Measurements from ENCODE around the gene LCE5A.
A peak's percentile ranks its signal among the peaks of the same experiment; 100 is the strongest.
"Not testable (repeated sequence)": the region's sequence is repeated elsewhere in the genome, so short reads cannot be mapped to it uniquely, and the experiment has no call there.

LCE5A gene

DNA sequence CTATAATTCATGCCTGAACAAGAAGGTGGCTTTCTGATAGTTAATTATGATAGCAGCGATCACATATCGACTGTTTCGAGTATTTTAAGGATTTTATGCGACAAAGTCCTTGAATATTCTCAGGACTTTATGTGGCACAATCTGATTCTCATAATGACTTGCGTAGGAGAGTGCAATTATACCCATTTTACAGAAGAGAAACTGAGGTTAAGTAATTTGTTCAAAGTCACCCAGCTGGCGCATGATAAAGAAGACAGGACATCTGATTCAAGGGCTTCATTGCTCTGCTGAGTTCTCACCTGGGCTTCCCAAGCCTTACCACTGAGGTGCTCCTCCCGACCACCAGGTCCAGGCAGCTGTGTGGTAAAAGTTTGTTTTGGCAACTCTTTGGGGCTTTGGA is 5.5 kb downstream of the LCE5A start:
- no peak for DNase-seq (ENCODE audit: low read depth, low spot score)

DNA sequence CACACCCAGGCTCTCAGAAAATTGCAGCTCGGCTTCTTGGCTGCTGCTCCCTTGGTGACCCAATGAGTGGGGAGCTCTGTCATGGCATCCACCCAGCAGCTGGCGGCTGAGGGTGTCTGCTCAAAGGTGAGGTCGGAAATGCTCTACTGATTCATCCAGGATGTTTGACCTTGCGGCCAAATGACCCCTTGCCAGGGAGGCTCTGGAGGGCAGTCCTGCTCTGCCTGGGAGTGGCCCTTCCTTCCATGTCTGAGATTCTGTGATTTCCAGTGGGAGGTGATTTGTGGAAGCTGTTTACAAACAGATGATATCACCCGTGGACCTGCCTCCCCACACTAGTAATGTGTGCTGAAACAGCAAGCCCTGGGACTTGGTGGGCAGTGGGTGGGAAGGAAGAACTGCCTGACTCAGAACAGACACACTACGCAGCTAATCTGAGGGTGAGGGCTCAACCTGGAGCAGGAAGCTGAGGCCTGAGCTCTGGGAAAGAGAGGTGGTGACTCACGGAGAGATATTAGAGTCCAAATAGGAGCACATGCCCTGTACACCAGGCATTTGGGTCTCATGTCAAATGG is 6.7 kb downstream of the LCE5A start:
- DNase-seq (ENCODE audit: low read depth, low spot score) = no peak

DNA sequence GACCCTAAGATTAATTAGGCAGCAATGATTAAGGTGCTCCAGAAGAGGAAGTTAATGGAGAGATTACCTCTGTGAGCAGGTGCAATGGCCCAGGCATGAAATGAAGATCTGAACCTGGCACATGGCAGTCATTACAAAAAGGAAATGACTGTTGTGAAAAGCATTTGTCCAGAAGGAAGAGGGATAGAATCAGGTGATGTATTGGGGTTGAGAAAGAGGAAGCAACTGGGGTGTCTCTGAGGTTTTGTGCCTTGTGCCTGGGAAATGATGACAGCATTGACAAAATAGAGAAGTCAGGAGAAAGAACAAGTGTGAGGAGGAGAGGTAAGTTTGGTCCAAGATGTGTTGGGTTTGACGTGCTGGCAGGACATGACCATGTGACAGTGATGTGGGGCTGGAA is 9.2 kb downstream of the LCE5A start:
- DNase-seq (ENCODE audit: low read depth, low spot score) = no peak

DNA sequence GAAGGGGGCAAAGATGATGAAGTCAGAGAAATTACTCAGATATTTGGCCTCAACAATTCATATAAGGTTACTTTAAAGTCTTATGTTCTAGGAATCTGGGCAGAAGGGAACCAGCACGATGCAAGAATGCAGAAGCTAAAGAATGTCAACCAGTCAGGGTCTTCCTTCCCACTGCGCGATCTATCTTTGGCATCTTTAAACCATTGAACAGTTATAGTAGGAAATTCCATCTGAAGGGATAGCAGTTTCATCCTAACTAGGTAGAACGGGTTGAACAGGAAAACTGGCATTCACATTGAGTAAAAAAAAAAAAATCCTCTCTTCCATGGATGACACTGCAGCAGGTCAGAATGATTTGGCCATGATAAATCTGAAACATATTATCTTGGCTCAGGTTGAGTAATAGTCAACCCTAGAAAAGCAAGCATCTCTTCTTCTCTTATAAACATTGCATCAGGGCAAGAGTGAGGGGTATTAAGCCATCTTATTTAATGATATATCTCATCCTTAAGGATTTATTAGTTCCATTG is 10.0 kb downstream of the LCE5A start:
- DNase-seq (ENCODE audit: low read depth, low spot score) = no peak

DNA sequence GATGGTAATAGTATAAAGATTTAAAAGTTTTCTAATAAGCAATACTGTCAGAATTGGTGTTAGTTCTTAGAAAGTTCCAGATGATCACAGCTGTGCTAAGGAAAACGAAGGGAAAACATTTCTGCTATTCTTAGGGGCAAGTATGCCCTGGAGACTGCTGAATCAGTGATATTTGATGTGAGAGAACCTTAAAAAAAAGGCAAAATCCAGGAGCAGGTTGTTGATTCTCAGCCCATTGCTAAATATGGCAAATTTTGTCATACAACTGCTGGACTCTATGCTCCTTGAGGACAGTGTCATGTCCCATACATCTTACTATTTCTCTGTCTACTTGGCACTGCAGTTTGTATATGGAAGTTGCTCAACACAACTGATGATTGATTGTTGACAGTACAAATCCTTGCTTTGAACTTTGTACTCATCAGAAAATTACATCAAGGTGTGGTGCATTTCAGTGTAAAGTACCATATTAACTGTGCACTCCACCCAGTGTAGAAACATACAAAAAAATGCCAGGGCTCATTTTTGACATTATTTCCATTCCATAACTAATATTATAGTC is 14.6 kb downstream of the LCE5A start:
- DNase-seq (ENCODE audit: low read depth, low spot score) = no peak

DNA sequence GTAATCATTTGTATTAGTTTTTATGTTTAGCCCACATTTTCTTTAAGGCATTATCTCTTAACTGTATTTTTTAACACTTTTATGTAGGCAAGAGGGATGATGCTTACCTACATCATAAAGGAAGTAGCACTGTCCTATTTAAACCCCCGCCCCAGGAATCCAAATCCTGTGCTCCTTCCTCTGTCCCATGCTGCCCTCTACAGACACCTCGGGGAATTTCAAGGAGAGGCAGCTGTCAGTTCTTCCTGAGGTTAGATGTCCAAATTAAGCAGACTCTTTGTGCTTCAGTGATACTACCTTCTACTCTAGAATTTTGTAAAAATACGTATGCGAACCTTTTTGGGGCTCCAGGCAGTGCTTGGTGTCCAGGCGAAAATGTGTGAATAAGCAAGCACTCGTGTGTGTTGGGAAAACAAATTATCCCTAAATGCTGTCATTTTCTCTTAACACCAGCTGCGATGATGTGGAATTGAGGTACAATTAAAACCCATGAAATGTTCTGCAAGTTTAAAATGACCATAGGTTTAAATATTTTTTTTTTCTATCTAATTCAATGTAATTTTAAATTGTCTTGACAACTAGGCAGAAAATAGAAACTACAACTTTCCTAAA is 22.8 kb downstream of the LCE5A start:
- peak; percentile 30 for DNase-seq (ENCODE audit: low read depth, low spot score)

DNA sequence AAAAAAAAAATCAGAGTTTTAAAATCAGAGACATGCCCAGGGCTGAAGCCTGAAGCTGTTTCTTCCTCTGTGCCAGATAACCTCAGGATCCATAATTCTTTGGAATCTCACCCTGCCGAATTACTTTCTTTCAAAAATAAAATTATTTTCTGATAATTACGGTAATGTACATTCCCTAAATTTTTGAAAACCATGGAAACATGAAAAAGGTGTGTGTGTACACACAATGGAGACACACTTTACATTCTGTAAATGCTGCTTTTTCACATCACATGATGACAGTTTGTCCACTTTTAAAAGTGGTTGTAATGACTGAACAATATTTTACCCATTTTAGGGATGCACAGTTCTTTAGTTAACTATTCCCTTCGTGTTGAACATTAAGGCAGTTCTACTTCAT is 25.2 kb downstream of the LCE5A start:
- DNase-seq (ENCODE audit: low read depth, low spot score) = no peak

DNA sequence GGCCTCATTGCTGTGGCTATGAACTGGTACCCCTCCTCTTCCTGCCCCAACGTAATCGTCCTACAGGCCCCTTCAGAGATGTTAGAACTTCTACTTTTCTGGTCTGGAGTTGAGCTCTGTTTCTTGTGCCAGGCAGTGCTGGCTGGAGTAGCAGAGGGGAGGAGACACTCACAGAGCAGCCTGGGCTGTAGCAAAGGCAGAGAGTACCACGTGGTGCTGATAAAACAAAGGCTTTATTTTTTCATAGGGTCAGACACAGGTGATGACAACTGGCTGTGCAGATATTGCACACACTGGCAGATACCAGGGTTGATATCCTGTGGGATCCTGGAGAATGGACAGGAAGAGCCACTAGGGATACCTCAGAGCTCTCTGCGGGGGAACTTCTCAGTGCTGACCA is 26.9 kb downstream of the LCE5A start:
- DNase-seq (ENCODE audit: low read depth, low spot score) = no peak

DNA sequence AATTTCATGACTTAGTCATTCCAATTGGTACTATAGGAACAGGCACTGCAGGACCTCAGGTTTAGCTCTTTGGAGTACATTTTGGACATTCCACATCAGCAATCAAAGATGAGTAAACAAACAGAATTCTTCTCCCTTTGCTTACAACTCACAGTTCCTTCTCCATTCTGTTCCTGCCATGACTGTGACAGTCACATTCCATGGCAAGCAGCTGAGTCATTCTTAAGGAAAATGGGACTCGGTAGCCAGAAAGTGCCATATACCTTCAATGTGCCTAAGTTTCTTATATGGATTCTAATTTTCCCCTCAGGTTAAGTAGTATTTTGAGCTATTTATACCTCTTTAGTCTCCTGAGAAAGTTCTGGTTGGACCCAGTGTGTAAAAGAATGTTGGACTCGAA is 29.3 kb downstream of the LCE5A start:
- no peak for DNase-seq (ENCODE audit: low read depth, low spot score)

DNA sequence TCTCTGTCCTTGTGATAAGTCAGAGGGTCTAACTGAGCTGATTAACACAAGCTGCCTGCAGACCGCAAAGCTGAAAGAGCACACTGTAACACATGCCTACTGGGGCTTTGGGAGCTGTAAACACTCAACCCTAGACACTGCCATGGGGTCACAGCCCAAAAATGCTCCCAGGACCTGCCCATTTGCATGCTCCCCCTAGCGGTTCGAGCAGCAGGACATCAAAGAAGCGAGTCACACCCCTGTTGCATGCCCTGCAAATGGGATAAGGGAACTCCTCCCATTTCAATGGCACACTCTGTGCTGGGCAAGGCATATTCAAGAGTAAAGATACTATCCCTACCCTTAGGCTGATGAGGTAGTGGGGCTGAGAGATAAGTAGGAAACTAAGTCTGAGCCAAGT is 33.2 kb downstream of the LCE5A start:
- DNase-seq (ENCODE audit: low read depth, low spot score) = peak; percentile 1

DNA sequence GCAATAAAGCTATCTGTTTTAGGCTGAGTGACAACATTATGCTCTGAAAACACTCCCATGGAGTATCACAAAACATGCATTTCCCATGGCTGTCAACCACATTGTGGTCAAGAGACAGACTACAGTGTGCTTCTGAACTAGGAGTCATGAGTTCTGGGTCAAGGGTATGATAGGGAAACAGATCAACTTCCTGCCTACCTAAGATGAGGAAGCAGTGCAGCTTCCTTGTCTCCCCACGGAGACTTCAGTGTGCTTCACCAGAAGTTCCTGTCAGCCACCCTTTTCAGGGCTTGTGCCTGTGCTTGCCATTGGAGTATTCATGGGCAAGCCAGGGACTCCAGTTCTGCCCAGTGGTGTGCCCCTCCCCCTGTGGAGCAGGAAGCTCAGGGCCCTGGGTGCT is 36.1 kb downstream of the LCE5A start:
- DNase-seq (ENCODE audit: low read depth, low spot score) = no peak

DNA sequence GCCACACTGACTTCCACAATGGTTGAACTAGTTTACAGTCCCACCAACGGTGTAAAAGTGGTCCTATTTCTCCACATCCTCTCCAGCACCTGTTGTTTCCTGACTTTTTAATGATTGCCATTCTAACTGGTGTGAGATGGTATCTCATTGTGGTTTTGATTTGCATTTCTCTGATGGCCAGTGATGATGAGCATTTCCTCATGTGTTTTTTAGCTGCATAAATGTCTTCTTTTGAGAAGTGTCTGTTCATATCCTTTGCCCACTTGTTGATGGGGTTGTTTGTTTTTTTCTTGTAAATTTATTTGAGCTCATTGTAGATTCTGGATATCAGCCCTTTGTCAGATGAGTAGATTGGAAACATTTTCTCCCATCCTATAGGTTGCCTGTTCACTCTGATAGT is 37.8 kb downstream of the LCE5A start:
- DNase-seq (ENCODE audit: low read depth, low spot score) = not testable (repeated sequence)
